Breast epithelium (tissue), 3 donors: ENCODE measurements around the gene SEC23IP.

ENCODE experiments used
- CTCF ChIP-seq, 3 donors: fragments of 450-650 bp; IDR thresholded peaks; one replicate each; pipeline ENCODE4 v1.5.1; 2016 to 2017; ENCODE audit warnings: antibody characterized with exemption in 3 of 3, mild to moderate bottlenecking in 3 of 3, moderate library complexity in 3 of 3
- POLR2A ChIP-seq: fragments of 450-650 bp; IDR thresholded peaks from one replicate; pipeline ENCODE4 v1.6.1; 2016; ENCODE audit warnings: antibody characterized with exemption, mild to moderate bottlenecking, moderate library complexity

- TF ChIP-seq POLR2A (no peak), CTCF (IDR thresholded peaks at IDR 0.05) (peak in 2 of 3 donors; percentile 51 to 64)
These were observed 32.9 kb upstream of the SEC23IP start for GRCh38 chr10:119859420-119860258.
